Activated naive CD4-positive, alpha-beta T cell treated with anti-CD3 and anti-CD28 coated beads, Interleukin-2, amount 50 U/mL, for 24 hours (primary cell): Measurements from ENCODE around the gene COL27A1.

Experiments used
- H3K27ac Mint-ChIP-seq: one replicate; pipeline ENCODE4 v1.8.0; 2021; ENCODE audit warnings: mild to moderate bottlenecking, mixed read lengths
- H3K27me3 Mint-ChIP-seq: one replicate; pipeline ENCODE4 v1.8.0; 2021; ENCODE audit warnings: mixed read lengths
- H3K36me3 Mint-ChIP-seq: one replicate; pipeline ENCODE4 v1.8.0; 2021; ENCODE audit warnings: mixed read lengths
- H3K4me1 Mint-ChIP-seq: one replicate; pipeline ENCODE4 v1.8.0; 2021; ENCODE audit warnings: mixed read lengths
- H3K4me3 Mint-ChIP-seq: one replicate; pipeline ENCODE4 v1.8.0; 2021; ENCODE audit warnings: mild to moderate bottlenecking, mixed read lengths
- H3K9me3 Mint-ChIP-seq: one replicate; pipeline ENCODE4 v1.8.0; 2021; ENCODE audit warnings: mixed read lengths

Gene COL27A1

DNA sequence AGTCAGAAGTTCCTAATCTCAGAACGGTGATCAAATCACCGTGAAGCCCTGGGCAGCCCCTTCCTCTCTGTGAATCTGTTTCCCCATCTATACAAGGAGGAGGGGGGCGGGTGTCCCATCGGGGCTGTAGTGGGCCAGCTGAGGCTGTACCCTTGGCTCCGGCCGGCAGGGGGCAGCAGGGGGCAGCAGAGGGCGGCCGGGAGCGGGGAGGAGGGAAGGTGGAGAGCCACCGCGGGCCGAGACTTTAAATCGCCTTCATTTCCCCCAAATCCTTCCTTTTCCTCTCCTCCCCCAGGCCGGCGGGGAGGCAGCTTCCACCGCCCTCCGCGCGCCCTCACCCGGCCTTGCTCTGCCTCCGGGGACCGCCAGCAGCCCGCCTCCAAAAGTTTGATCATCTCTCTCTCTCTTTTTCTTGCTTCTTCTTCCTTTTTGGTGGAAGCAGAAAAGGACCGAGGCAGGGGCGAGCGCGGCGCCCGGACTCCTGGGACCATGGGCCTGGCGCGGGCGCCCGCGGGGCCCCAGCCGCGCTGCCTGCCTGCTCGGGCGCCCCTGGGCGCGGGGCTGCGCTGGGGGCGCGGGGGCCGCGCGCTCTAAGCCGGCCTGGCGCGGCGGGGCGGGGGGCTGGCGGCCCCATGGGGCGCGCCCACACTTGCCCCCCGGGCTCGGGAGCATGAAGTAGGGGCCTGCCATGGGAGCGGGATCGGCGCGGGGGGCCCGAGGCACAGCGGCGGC is at the start of gene COL27A1:
Gene COL27A1 (plus strand): TSS at position 275 of the 732 bp plus-strand sequence. CDS start 414 bp downstream, at position 689.
- H3K9me3 Mint-ChIP-seq = no peaks in the 10 kb centered on the region
- peaks cover 24% of the 10 kb centered on the region for H3K4me1 Mint-ChIP-seq
- no peaks in the 10 kb centered on the region for H3K36me3 Mint-ChIP-seq
- peaks cover 28% of the 10 kb centered on the region for H3K27me3 Mint-ChIP-seq
- peak within 1 kb of the TSS; percentile 71 for H3K27ac Mint-ChIP-seq
- H3K4me3 Mint-ChIP-seq = peak within 1 kb of the TSS; percentile 92

DNA sequence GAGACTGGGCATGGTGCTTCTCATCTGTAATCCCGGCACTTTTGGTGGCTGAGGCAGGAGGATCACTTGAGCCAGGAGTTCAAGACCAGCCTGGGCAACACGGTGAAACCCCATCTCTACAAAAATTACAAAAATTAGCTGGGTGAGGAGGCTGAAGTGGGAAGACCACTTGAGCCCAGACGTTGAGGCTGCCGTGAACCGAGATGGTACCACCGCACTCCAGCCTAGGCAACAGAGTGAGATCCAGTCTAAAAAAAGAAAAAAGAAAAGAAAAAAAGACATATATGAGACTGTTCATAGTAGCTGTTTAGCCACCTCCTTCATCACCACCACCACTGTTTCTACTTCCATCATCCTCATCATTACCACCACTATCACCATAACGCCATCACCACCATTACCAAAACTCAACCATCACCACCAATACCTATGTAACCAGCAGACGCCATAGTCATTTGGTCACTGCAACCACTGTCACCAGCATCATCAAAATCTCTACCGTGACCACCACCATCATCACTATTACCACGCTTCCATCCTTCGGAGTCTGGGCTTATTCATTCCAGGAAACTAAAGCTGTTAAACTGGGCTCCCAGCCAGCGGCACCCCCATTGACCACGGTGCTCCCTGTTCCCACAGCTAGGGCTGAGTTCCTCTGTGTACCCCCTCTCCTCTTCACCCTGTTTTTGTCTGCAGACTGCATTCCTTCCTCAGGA is 47.9 kb upstream of the COL27A1 start:
- Mint-ChIP-seq H3K4me3 (no peak overlapping the region), H3K4me1 (no peaks in the 10 kb centered on the region), H3K36me3 (no peaks in the 10 kb centered on the region)

DNA sequence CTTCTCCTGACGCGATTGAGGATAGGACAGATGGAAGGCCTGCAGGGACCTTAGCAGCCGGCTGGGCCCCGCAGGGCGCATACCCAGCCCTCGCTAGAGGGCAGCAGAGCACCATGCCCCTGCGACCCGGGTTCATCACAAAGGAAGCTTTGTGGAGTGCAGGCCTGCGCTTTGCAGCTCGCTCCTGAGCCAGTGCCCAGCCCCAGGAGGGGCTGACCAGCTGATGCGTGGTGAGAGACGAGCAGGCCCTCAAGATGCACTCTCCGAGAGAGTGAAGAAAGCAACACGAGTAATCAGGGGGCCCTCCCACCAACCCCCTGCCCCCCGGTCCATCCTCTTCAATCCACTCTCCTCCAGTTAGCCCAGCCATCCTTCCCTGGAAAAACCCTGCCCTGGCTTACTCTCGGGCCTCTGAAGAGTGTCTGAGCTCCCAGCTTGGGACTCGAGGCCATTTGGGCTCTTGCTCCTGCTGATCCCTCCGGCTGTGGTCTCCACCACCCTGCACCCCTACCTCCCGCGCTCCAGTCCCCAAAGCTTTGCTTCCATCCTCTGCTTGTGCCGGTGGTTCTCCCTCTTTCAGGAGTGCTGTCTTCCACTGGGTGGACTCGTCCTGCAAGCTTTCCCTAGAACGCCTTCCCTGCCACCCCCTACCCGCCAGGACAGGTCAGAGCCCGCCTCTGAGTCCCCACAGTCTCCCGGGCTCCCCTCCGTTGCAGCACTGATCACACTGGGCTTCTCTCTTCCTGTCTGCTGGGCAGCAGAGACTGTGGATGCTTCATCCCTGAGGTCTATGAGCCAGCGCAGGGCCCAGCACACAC is 47.1 kb upstream of the COL27A1 start:
- no peaks in the 10 kb centered on the region for H3K9me3 Mint-ChIP-seq
- no peak overlapping the region for H3K4me3 Mint-ChIP-seq
- no peaks in the 10 kb centered on the region for H3K4me1 Mint-ChIP-seq
- H3K36me3 Mint-ChIP-seq = no peaks in the 10 kb centered on the region
- no peak overlapping the region for H3K27ac Mint-ChIP-seq
- H3K27me3 Mint-ChIP-seq = peaks cover 8% of the 10 kb centered on the region

More for the DNA sequence above, 47.9 kb upstream of the COL27A1 start:
- H3K27me3 Mint-ChIP-seq = peaks cover 7% of the 10 kb centered on the region
- no peaks in the 10 kb centered on the region for H3K9me3 Mint-ChIP-seq
- no peak overlapping the region for H3K27ac Mint-ChIP-seq

DNA sequence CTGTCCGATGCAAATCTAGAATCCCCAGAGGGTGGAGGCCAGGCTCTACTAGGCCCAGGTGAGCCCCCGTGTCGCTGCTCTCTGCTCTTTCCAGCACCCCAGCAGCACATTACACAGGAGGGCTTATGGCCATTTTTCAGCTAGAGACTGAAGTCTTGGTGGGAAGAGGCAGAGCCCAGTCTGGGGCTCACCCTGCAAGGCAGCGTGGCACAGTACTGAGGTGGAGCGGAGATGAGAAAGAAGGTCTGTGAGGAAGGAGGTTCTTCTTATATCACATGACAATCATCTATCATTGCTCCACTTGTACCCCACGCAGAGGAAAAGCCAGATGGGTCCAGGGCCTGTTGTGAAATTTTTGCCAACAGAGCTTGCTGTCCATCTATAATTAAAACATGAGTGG is 46.2 kb upstream of the COL27A1 start:
- Mint-ChIP-seq H3K27ac (no peak overlapping the region), H3K9me3 (no peaks in the 10 kb centered on the region), H3K27me3 (peaks cover 8% of the 10 kb centered on the region), H3K4me3 (no peak overlapping the region), H3K36me3 (no peaks in the 10 kb centered on the region), H3K4me1 (no peaks in the 10 kb centered on the region)

DNA sequence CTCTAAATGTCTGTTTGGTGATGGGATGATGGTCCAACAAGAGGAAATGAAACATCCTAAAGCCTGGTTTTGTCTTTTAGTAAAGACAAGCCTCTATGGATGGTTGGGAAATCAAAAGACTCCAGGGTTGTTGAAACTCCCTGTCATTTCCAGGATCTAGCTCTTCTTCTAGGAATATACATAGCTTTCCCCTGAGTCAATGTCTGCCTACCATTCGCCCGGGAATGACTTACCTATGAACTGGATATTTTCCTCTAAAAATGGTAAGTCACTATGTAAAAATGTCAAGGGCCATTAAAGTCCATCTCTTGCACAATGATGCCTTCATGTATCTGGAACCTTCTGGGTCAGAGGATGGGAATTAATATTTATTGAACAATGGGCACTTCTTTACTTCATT is 45.2 kb upstream of the COL27A1 start:
- Mint-ChIP-seq H3K36me3 (no peaks in the 10 kb centered on the region), H3K4me1 (no peaks in the 10 kb centered on the region), H3K9me3 (no peaks in the 10 kb centered on the region), H3K4me3 (no peak overlapping the region), H3K27ac (no peak overlapping the region), H3K27me3 (peaks cover 8% of the 10 kb centered on the region)

DNA sequence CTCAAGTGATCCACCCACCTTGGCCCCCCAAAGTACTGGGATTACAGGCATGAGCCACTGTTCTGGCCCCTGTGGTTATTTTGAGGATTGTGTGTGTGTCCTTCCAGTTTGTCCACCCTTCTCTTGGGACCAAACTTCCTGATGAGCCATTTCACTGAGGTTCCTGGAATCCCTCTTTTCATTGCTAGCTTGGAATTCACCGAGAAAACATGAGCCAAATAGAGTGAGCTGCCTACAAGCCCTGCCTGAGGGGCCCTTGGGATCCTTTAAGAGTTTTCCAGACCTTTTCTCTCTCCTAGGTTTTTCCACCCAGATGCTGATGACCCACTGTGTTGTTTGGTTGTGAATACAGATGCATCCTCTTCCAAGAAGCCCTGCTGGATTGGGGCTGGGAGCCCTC is 43.0 kb upstream of the COL27A1 start:
- H3K4me1 Mint-ChIP-seq = no peaks in the 10 kb centered on the region
- H3K27ac Mint-ChIP-seq = no peak overlapping the region
- no peaks in the 10 kb centered on the region for H3K9me3 Mint-ChIP-seq
- no peaks in the 10 kb centered on the region for H3K36me3 Mint-ChIP-seq
- H3K27me3 Mint-ChIP-seq = peaks cover 10% of the 10 kb centered on the region
- no peak overlapping the region for H3K4me3 Mint-ChIP-seq

DNA sequence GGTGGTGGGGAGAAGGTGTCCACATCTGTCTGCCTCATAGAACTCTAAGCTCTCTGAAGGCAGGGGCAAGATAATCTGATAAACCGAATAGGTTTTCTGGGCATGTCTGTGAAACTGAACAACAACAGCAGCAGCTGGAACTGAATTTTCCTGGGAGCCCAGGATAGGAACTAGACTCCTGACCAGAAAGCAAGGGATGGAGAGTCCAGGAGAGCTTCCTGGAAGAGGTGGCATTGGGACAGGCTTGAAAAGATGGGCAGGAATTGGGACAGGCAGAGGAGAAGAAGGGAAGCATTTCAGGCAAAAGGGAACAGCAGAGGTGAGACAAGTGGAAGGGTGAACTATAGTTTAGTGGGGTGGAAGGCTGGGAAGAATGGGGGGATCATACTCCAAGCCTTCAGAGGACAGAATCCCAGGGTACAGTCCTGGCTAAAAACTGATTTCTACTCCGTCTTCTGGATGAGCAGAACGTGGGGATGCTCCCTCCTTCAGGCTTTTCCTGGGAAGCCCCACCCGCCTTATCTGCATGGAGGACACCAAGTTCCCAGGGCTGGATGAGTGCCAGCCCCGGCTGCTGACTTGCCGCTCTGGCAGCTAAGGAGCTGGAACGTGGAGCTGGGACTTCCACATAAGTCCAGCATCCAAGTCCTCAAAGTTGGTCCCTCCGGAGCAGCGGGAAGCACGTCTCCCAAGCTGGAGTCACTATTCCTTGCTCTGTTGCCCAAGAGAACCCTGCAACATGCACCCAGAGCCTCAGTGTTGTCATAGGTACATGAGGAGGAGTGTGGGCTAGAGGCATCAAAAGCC is 42.4 kb upstream of the COL27A1 start:
- Mint-ChIP-seq H3K4me1 (no peaks in the 10 kb centered on the region), H3K36me3 (no peaks in the 10 kb centered on the region), H3K9me3 (no peaks in the 10 kb centered on the region), H3K27ac (no peak overlapping the region), H3K27me3 (peaks cover 10% of the 10 kb centered on the region), H3K4me3 (no peak overlapping the region)

DNA sequence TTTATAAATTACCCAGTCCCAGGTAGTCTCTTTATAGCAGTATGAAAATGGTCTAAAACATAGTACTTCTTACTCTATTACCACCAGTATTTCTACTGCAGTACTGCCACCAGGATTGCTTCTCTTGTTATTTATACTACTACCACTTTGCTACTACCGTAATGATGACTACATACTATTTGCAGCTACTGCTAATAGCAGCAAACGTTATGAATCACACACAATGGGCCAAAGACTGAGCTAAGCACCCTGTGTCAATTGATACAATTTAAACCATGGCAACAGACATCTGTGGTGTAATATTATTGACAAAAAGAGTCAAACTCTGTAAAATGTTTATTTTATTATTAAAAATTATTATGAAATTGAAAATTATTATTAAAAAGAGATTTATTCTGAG is 41.0 kb upstream of the COL27A1 start:
- Mint-ChIP-seq H3K4me1 (no peaks in the 10 kb centered on the region), H3K27ac (no peak overlapping the region), H3K4me3 (no peak overlapping the region), H3K9me3 (no peaks in the 10 kb centered on the region), H3K36me3 (no peaks in the 10 kb centered on the region), H3K27me3 (peaks cover 11% of the 10 kb centered on the region)

DNA sequence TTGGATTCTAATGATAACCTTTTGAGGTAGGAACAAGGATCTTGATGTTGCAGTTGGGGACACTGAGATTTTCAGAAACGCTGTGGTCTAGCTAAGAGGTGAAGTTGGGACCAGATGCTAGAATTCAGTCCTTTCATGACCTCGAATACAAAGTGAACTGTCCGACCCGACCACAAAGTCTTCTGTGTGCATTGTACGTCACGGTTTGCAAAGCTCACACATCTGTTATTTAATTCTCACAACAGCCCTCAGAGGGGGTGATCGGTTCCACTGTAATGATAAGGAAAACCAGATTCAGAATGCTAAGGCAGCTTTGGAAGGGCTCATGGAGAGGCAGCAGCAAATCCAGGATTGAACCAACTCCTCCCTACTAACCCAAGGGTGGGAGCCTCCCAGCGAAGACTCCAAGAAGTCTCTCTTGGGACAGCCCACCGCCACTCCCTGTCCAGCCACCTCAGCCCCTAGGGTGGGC is 39.6 kb upstream of the COL27A1 start:
- no peaks in the 10 kb centered on the region for H3K36me3 Mint-ChIP-seq
- H3K27me3 Mint-ChIP-seq = peaks cover 10% of the 10 kb centered on the region
- no peak overlapping the region for H3K4me3 Mint-ChIP-seq
- H3K4me1 Mint-ChIP-seq = no peaks in the 10 kb centered on the region
- no peak overlapping the region for H3K27ac Mint-ChIP-seq
- H3K9me3 Mint-ChIP-seq = no peaks in the 10 kb centered on the region

DNA sequence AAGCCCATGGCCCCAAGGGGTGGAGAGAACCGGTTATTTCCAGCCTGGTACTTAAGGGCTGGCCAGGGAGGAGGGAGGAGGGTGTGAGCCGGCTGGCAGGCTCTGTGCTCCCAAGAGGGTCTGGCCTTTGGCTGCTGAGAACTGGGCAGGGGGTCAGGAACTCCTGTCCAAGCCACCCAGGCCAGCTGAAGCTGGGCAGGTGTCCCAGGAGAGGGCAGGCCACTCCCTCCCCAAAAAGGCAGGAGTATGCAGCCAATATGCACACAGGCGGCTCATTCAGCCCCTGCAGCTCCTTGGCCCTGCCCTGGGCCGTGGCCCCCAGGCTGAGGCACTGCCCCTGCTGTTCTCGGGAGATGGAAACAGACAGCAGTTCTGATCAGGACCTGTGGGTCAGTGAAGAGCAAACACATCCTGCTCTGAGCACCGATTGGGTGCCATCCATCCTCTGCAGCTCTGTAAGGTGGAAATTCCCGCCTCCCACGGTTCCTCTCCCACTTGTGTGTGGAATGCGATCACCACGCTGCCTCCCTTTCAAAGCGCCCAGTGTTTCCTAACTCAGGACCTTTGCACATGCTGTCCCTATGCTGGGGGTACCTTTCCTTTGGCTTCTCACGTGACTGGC is 39.1 kb upstream of the COL27A1 start:
- Mint-ChIP-seq H3K9me3 (no peaks in the 10 kb centered on the region), H3K27ac (no peak overlapping the region), H3K4me1 (no peaks in the 10 kb centered on the region), H3K27me3 (peaks cover 10% of the 10 kb centered on the region), H3K36me3 (no peaks in the 10 kb centered on the region), H3K4me3 (no peak overlapping the region)

DNA sequence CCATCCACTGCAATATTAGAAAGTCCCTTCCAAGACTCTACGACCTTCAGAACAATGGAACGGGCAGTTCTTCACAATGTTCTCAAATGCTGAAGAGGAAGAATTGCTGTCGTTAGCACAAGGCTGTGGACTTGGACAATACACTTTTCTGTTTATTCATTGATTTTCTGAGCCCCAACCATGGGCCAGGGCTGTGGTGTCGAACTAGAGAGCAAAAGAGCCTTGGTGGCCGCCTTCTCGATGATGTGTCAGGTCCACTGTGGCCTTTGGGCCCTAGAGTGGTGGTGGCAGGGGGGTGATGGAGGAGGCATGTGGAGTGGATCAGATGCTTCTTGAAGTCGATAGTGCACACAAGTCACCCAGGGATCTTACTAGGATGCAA is 37.7 kb upstream of the COL27A1 start:
- Mint-ChIP-seq H3K27me3 (peaks cover 9% of the 10 kb centered on the region), H3K27ac (no peak overlapping the region), H3K4me1 (no peaks in the 10 kb centered on the region), H3K4me3 (no peak overlapping the region), H3K9me3 (no peaks in the 10 kb centered on the region), H3K36me3 (no peaks in the 10 kb centered on the region)

DNA sequence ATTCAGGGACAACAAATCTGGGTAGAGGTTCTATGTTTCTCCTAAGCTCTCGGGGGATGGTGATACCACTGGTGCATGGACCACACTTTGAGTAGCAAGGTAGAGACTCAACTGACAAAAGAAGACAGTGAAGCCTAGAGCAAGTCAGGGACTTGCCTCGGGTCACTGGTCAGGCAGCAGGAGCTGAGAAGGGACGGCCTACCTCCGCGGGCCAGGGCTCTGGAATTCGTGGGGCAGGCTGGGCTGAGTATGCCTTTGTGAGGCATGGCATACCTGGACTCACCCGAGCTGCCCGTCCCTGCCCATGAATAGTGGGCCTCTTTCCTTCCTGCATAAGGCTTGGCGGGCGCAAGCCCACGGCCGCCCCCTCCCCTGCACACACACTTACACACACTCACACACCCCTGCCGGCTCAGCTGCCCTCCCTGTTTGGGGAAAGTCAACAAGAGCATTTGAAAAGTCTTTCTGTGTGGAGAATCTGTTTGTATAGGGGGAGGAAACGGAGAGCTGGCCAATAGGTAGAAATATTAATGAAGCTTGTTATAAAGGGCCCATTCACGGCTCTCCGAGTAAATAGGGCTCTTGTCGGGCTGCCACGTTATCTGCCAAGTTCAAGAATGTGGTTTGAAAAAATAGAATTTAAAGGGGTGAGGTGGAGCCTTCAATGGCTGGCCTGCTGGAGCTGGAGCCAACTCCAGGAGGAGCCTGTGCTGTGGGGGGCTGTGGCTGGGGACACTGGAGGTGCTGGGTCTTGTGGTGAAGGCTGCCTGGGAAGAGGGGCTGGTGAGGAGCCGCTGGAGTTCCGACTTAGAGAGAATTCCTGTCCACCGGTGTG is 37.1 kb upstream of the COL27A1 start:
- Mint-ChIP-seq H3K36me3 (no peaks in the 10 kb centered on the region), H3K27me3 (peaks cover 5% of the 10 kb centered on the region), H3K27ac (no peak overlapping the region), H3K4me3 (no peak overlapping the region), H3K4me1 (no peaks in the 10 kb centered on the region), H3K9me3 (no peaks in the 10 kb centered on the region)

DNA sequence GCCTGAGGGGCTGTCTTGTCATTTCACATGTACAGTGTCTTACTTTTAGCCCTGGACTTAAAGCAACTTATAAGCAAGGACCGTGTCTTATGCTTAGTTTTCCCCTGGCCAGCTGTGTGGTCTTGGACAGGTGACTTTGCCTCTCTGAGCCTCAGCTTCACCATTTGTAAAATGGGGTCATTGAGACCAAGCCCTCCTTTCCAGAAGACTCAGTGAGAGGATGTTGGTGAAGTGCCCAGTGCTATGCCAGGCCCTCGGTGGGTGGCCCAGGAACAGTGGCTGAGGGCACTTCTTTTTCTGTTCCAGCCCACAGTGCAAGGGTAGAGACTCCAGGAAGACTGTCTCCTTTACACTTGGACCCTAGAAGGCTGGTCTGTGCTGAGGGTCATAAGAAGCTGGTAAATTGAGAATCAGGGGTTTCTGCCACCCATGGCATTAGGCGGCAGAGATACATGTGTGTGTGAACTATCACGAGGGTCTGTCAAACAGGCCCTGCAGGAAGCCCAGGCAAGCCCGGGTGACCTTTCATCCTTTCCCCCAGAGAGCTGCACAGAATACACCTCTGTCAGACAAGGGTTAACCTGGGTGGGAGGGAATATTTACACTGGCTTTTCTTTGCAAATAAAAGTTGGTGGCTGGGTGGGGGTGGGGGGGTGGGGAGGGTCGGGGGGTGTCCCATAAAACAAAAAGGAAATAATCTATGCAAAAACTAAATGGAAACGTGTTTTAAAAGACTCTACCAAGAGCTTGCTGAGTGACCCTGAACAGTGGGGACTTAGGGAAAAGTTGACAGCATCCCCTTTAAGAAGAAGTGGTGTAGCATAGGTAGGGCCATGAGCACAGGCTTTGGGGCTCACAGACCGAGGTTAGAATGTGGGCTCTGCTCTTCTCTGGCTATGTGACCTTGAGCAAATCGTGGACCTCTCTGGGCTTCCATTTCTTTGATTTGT is 35.8 kb upstream of the COL27A1 start:
- no peaks in the 10 kb centered on the region for H3K4me1 Mint-ChIP-seq
- peaks cover 3% of the 10 kb centered on the region for H3K27me3 Mint-ChIP-seq
- H3K36me3 Mint-ChIP-seq = no peaks in the 10 kb centered on the region
- no peaks in the 10 kb centered on the region for H3K9me3 Mint-ChIP-seq
- H3K27ac Mint-ChIP-seq = no peak overlapping the region
- no peak overlapping the region for H3K4me3 Mint-ChIP-seq
